Activated CD4-positive, alpha-beta T cell treated with anti-CD3 and anti-CD28 coated beads, Interleukin-2, Interleukin-4, amounts not matched to agents 100 ng/mL and 50 ng/mL, durations not matched to agents 16 hours and 8 hours (primary cell): ENCODE data around the gene CHRNB4.
"Not testable (repeated sequence)": the region's sequence is repeated elsewhere in the genome, so short reads cannot be mapped to it uniquely, and the experiment has no call there.

Experiments
- DNase-seq: peaks from one replicate; pipeline ENCODE4 v3.0.0-alpha.2; 2020; ENCODE audit warnings: low spot score

CHRNB4 gene

GRCh38 chr15:78641102-78641748, at the start of gene CHRNB4:
CHRNB4 (minus strand) TSS chr15:78641210; CDS start chr15:78641133, 77 bp downstream.
- no peak for DNase-seq

- DNase-seq = no peak
These were observed 48.6 kb upstream of the CHRNB4 start for GRCh38 chr15:78689626-78690025.

DNA sequence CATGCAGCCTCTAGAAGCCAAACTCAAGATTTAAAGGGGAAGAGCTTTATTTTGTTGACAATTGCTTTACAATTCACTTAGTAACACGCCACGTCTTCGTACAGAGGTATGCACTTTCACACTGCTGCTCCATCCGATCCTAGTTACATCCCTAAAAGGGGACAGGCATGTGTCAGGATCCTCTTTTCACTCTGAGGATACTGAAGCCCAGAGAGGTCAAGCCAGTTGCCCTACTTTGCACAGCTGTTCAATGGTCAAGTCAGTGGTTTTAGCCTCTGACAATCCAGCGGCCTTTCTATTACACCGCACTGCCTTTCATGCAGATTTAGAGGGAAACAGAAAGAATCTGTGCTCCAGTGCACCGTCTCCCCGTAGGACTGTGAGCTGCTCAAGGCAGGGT, 44.9 kb upstream of the CHRNB4 start:
- DNase-seq = no peak

DNA sequence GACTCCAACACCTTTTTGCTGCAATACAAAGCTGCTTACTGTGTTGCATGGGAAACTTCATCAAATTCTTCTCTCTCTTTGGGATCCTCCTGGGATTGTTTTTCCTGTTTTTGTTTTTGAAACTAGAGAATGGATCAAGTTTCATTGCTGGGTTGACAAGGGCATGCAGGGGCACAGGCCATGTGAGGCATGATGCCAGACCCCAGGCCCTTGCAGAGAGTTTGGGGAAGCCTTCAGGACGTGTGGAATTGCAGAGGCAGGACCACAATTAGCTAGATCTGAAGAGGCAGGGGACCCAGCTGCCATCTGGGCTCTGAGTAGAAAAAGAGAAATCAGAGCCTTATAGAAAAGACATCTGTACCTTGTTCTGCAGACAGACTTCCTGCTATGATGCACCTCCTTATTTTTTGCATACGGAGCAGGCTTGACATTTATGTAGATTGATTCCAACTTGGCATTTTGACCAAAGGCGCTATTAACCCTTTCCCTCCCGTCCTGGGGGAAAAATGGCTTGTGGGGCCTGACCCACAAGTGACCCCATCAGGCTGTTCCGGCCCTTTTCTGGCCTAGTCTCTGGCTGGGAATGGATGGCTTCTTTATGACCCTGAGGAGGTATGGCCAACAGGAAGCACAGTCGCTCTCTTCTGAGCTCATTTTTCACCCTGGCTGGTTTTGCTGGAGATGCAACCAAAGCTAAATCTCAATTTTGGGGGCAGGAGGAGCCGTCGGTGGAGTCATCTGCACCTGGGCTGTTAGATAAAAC, 44.3 kb upstream of the CHRNB4 start:
- DNase-seq = no peak

- DNase-seq = no peak
These were observed 43.6 kb upstream of the CHRNB4 start for GRCh38 chr15:78684657-78685056.

GRCh38 chr15:78683599-78683998, 42.6 kb upstream of the CHRNB4 start:
- not testable (repeated sequence) for DNase-seq

GRCh38 chr15:78682693-78683410, 41.8 kb upstream of the CHRNB4 start:
- DNase-seq = no peak

GRCh38 chr15:78682004-78682651, 41.1 kb upstream of the CHRNB4 start:
- no peak for DNase-seq

DNA sequence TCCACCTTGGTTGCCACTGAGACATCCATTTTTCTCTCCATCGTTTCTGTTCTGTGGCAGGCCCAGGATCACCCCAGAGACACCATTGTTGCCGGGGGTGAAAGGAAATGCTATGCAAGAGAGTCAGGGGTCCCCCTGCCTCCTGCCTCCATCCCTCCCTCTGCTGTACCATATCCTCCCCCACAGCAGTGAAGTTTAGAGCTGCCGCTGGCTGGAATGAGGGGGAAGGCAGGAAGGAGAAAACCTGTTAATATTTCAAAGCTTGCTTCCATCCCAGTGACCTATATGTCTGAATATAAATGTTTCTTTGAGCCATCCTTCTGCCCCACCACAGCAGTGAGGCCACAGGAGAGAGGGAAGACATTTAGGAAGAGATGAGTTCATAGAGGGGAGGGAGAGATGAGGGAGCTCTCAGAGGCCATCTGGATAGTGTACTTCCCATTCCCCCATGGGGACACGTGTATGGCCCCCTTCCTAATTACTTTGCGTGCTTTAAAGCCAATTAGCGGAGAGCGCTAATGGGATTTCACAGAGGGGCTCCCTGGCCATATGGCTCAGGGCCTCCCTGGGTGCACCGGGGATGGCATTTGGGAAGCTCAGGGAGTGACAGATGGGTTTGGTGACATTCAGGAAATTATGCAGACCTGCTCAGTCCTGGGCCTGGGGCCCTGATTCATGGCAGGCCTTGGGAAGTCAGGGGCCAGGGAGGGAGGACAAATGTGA, 40.4 kb upstream of the CHRNB4 start:
- DNase-seq = no peak

- no peak for DNase-seq
These were observed 39.5 kb upstream of the CHRNB4 start for GRCh38 chr15:78680431-78681075.

- DNase-seq = no peak
These were observed 38.1 kb upstream of the CHRNB4 start for GRCh38 chr15:78679089-78679511.

DNA sequence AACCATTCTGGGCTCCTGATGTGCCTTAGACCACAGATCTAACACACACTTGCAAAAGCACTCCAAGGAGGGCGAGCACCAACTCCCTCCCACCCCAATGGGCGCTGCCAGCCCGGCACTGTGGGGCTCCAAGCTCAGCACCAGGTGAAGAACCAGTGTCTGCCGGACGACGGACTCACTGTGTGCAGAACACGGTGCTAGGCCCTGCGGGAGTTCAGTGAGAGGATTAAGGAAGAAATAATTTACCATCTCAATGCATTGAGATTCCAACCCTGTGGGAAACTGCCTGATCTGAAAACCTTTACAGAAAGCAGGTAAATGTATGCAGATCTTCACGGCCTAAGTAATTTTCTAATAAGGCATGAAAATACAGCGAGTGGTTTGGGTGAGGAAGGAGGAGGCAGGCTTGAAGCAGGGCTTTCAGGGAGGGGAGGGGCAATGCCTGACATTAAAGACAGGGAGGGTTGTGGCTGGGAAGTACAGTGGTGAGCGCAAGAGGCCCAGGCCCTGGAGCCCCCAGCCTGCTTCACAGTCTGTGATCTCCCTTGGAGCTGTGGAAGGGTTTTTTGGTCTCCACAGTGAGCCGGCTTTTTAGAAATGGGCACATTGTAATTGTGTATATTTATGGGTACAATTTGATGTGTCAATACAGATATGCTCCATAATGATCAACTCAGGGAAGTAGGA, 35.6 kb upstream of the CHRNB4 start:
- no peak for DNase-seq

DNA sequence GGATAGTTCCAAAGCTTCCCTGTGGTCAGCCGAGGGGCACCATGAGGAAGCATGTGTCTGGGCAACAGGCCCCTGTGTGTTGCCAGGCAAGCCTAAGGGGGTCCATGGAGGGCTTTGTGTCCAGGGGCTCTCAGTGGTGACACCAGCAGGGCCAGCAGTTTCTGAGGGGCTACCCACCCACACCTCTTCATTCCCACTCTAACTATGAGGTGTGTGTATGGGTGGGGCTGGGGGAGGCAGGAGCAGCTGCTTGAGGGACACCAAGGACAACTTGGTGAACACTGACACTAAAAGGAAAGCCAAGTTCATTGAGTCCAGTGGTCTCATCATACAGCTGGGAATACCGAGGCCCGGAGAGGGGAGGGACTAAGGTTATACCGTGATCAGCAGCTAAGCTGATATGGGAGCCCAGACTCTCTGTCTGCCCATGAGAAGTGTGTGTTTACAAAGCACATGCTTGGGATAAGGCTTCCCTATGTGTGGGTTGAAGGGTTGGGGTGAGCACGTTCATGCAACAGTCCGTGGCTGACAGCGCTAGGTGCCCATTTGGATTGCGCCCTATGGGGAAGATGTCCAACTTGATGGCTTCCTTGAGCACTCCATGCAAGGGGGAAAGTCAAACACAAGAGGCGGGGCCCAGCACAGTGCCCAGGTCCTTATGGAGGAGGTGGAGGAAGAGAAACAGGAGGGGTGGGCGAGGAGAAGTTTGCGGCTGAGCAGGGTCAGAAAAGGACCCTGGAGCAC, 34.8 kb upstream of the CHRNB4 start:
- no peak for DNase-seq

DNA sequence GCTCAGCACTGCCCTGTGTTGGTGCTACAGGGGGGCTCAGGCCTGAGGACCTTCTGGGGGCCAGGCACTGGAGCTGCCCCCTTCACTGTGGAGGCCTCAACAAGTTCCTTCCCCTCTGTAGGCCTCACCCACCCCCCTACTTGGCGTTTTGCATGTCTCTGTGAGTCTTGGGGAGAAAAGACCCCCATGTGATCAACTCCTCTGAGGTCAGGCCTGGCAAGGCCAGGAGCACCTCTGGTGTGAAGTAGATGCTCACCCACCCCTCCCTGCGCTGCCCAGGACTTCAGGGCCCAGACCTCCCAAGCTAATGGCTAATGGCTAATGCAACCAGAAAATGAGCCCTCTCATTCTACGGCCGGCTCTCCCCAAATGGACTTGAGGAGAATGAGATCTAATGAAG, 34.2 kb upstream of the CHRNB4 start:
- no peak for DNase-seq

GRCh38 chr15:78673917-78674444, 33.0 kb upstream of the CHRNB4 start:
- no peak for DNase-seq

- no peak for DNase-seq
These were observed 32.5 kb upstream of the CHRNB4 start for GRCh38 chr15:78673476-78673875.

- no peak for DNase-seq
These were observed 31.4 kb upstream of the CHRNB4 start for GRCh38 chr15:78672285-78673014.

- DNase-seq = no peak
These were observed 30.7 kb upstream of the CHRNB4 start for GRCh38 chr15:78671626-78672211.

DNA sequence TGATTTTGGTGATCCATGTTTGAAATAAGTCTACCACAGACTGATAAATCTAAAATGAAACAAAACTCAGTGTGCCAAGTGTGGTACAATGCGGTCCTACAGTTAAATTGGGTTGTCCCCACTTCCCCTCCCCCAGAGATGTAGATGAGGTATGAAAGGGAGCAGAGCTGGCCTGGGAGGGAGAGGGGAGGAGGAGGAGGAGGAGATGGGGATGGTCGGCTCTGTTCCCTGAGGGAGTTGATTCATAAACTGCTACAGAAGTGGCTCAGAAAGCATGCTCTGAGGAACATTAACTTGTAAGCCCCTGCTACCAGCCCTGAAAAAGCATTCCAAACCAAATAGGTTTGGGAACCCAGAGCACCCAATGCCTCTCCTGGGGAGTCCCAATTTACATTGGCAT, 28.0 kb upstream of the CHRNB4 start:
- DNase-seq = no peak
